ENCODE data around the gene KCTD2.

Gene KCTD2

DNA sequence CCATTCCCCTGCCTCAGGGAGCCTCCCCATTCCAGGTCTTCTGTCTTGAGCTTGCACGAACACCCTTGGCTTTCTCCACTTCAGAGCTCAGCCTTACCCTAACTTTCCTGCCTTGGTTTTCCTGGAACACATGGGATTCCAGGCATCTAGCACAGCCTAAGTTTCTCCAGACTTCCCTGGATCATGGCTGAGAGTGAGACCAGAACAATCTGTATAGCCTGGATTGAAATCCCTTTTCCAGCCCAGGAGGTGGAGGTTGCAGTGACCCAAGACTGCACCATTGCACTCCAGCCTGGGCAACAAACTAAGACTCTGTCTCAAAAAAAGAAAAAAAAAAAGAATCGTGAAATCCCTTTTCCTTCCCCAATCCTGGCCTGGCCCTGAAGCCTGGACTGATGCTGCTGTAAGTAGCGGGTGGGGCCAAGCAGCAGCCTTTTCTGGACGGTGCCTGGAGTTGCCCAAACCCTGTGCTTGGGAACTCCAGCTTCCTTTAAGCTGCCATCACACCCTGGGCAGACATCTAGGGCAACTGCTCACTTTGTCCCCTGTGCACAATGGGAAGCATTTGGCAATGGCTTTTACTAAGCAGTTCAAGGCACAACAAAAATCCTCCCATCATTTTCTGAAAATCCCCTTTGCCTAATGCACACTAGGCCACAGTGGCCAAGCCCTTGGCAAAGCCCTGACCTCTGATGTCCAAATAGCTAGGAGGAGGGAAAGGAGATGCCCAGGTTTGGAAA is 28.7 kb downstream of the KCTD2 start:
- DNase-seq (ENCODE audit: low read depth, low spot score): no peak

DNA sequence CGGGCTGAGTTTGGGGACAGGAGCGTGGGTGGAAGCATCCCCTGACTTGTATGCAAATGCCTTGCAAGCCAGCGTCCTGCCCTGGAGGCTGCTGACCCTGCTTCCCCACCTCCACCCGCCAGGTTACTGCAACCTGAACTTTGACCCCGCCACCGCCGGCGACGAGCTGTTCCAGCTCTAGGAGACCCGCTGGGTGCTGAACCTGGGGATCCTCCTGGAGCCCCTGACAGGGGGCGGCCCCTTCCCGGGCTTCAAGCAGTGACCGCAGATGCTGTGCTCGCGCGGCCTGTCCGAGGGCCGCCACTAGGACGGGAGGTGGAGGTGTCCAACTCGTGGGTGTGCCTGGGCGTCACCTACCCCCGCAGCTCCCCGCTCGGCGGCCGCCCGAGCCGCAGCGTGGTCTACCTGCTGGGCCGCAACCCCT is 30.1 kb downstream of the KCTD2 start:
- DNase-seq (ENCODE audit: low read depth, low spot score): no peak

DNA sequence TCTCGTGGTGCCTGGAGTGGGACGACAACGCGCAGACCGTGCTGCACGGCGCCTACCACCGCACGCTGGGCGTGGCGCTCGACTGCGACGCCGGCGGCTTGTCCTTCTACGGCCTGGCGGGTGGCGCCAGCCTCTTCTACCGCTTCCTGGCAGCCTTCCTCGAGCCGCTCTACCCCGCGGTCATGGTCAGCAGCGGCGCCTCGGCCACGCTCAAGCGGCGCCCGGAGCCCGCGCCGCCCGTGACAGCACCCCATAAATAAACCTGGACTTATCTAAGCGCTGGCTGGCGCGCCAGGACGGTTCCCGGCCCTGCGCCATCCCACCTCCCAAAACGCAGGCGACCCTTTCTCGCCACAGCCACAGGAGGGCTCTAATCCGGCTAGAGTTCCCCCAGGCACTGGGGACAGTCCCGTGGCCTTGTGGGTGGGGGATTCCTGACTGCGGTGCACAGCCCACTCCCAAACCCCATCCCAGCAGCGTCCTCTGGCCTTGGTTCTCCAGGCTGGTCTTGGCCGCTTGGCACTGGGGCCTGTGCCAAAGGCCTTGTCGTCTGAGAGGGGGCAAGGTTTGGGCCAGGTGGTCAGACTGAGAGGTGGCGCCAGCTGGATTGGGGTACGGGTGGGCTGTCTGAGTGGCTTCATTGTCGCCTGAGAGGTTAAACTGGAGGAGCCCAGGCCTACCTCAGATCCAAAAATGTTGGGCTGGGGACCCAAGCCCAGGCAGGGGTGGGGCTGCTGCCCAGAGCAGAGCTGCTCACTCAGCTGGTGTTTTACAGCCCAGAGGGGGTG is 30.7 kb downstream of the KCTD2 start:
- no peak for DNase-seq (ENCODE audit: low read depth, low spot score)

DNA sequence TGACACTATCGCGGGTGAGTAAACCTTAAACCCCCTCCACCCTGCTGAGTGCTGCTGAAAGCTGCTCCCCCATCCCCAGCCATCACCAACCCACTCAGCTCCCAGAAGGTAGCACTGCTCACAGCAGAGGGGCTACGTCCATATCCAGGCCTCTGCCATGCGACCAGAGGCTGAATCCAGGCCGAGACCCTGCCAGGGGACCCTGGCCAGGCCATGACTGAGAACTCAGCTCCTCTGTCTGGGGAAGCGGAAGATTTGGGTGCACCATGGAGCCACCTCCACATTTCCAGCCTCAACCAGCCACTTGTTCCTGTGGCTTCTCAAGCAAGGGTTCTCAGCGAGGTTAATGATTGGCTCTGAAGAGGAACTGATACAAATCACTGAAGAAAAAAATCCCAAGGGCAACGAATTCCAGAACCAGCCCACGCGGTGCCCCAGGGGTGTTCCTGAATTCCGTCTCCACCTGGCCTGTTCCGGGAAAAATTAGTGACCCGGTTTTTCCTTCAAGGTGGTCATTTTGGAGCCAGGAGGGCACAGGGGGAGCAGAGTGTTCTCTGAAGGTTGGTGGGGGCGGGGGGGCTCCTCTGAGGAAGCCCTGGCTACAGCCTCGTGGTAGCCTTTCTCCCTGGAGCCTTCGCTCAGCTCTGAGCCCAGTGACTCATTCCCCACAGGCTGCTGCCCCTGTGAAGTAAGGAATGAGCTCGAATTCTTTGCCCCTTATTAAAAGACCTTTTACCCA is 31.4 kb downstream of the KCTD2 start:
- no peak for DNase-seq (ENCODE audit: low read depth, low spot score)

DNA sequence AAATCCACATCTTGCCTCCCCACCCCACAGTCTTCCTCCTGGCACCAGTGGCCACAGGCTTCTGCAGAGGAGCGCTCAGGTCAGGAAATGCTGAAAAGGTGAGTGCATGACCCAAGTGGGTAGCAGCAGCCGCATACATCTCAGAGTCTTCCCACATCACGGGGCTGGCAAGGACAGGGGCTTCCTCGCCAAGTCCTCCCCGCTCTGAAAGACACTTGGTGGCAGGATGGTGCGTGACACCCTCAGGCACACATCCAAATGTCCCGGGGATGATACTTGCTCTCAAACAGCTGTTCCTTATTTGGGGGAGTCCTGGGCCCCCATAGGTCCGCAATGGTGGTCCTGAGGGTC is 32.0 kb downstream of the KCTD2 start:
- no peak for DNase-seq (ENCODE audit: low read depth, low spot score)

DNA sequence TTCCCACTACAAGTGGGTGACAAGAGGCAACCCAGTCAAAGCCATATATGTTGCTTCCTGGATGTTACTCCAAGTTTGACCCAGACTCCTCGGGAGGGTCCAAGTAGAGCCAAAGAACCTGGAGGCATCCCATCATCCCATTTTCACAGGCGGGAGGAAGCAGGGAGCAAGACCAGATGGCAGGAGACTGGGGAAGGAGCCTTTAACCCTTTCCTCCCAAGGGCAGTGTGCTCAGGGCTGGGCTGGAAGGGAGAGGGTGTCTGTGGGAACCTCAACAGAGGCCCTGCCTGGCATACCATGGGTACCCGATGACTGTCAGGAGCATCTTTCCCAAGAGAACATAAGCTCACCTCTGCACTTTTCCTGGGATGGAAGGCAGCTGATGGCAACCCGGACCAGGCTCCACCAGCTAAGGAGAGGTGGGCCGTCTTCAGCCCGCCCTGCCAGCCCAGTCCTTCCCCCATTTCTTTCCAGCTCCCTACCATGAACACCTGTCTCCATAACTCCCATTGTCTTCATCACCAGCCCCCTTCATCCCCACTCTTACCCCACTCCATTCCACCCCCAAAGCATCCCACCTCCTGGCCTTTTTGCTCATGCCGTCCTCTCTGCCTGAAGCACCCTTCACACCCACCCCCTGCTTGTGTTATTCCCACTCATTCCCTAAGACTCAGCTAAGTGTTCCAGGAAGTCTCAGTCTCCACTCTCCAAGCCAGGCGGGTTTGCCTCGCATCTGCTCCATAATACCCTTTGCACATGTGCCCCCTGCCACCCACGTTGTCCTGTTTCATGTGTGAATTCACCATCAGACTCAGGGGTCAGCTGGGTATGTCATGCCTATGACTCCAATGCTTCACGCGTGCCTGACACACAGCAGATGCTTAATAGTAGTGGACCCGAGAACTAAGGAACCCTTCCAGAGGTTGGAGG is 34.9 kb downstream of the KCTD2 start:
- DNase-seq (ENCODE audit: low read depth, low spot score): no peak

DNA sequence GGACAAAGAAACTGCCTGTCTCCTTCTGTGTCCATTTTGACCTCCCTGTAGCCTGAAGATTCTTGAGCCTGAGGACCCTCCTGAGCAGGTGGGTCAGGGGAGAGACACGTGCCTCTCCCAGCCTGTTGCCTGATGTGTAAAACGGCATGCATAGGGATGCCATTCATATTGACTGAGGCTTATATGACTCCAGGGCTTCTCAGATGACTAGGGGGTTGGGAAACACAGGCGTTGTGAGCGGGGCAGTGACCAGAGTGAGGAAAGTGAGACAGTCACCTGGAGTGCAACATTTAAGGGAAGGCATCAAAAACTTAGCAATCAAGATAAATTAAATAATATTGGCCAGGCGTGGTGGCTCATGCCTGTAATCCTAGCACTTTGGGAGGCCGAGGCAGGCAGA is 35.7 kb downstream of the KCTD2 start:
- DNase-seq (ENCODE audit: low read depth, low spot score): no peak

DNA sequence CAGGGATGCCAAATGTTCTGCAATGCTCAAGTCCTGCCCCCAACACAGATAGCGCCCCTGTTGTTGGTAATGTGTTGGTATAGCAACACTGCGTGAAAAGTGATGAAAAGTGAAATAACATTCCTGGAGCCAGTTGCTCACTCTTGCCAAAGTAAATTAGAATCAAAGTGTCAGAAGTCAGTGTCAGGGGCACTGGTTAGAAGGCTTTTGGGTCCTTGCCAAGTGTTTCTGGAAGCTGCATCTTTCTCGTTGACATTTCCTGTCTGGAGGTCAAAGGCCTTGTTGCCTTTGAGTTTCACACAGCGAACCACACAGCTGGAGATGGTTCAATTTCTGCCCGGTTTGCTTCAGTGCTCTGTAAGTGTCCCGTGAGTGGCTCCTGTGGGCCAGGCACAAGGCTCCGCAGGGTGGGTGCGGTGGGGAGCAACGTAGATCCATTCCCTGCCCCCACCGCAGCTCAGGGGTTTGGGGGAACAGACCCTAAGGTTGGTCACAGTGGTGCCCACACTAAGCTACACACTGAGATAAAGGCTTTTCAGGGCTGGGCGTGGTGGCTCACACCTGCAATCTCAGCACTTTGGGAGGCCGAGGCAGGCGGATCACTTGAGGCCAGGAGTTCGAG is 37.1 kb downstream of the KCTD2 start:
- no peak for DNase-seq (ENCODE audit: low read depth, low spot score)

DNA sequence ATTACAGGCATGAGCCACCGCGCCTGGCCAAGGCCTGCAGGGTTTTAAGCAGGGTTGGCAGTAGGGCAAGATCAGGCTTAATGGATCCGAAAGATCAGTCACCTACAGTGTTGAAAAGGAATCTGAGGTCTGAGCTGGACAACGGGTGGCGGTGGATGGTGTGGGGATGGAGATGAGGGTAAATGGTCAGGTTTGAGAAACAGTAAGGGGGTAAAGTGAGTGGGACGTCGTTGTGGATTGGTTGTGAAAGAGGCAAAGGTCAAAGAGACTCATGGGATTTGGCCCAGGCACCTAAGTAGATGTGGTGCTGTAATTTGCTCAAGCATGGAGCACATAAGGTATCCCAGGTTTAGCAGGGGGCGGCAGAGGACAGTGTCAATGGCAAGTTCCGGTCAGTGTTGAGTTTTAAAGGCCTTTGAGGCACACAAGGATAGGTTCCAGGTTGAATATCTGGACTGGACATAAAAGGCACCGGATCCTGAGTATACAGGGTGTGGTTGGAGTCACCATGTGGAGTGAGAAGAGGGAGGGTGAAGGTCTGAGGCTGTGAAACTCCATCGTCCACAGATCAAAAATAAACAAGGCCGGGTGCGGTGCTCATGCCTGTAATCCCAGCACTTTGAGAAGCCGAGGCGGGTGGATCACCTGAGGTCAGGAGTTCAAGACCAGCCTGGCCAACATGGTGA is 39.6 kb downstream of the KCTD2 start:
- no peak for DNase-seq (ENCODE audit: low read depth, low spot score)

DNA sequence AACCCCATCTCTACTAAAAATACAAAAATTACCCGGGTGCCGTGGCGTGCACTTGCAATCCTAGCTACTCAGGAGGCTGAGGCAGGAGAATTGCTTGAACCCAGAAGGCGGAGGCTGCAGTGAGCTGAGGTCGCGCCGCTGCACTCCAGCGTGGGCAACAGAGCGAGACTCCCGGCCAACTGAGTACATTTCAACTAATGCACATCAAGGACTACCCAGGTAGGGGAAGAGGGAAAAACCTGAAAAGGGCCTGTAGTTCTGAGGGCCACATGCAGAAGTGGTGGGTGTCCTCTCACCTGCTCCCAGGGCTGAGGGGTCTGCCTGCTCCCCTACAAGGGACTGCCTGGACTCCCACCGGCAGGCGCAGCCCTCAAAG is 40.1 kb downstream of the KCTD2 start:
- DNase-seq (ENCODE audit: low read depth, low spot score): no peak

DNA sequence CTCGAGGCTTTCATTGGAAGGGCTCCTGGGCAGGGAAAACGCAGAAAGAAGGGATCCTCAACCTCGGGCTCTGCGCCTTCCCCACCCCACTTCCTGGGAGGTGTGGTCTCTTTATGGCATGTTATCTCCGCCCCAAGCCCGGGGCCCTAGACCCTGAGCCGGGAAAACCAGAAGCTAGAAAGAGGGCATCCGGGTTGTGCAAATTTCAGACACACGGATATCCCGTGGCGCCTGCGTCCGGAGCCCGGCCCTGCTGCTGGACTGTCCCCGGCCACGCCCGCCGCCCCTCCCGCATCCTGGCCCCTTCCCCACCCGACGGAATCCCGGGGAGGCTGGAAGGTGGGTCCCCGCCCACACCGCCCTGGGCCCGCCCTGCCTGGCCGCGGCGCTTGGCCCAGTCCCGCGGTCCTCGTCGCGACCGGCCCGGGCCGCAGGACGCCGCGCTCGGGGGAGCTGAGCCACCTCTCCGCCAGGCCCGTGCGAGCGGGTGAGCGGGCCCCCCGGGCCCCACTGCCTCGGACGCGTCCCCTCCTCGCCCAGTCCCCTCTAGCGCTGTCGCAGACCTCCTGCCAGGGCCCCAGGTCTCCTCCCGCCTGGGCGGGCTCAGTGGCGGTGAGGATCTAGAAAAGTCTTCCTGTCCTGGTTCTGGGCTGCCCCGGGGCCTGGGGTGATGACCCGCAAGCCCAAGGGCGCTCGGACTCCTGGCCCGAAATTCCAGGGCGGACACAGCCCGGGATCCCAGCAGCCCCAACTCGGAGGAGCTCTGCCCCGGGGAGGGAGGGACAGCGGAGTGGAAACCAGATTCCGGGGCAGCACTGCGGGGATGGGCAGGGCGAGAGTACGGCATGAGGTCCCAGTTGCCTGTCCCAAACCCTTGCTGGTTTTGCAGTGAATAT is 40.8 kb downstream of the KCTD2 start, which contains the start of gene SLC16A5:
Gene SLC16A5 (plus strand): TSS at position 397 of the 896 bp plus-strand sequence. CDS start 5,683 bp downstream, outside the sequence.
- no peak for DNase-seq (ENCODE audit: low read depth, low spot score)

DNA sequence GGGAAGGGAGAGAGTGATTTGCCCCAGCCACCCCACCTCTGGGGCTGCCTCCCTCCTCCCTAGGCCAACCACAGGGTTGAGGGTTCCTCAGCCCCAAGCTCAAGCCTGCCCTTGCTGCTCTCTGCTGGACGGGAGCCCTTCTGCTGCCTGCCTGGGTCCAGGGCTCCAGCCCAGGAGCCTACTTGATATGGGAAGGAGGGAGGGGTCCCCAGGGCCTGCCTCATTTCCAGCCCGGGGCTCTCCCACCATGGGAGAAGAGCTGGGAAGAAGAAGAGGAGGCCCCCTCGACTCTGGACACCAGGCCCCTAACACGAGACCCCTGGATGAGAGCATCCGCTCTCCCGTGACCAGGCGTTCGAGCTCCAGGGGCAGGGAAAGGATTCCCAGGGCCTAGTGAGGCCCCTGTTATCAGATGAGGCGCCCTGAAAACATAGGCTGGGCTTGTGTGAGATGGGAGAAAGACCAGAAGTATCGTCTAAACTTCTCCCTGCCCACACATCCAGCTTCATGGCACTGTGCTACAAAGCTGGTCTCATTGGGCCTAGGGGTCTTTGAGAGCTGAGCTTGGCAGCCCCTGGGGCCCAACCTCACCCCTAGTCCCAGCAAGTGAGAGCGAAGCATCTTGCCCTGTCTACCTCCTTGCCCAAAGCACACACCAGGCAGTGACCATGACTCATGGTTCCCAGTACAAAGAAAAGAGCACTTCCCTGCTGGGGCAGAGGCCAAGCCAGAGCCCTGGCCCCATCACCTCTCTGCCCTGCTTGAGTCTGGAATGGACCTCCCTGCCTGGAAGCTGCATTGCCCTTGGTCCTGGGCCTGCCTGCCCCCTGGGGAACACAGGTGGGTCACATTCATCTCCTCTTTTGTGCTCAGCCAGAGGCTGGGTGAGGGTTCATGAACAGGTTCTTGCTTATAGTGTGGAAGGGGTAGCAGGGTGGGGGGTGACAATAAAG is 41.7 kb downstream of the KCTD2 start:
- DNase-seq (ENCODE audit: low read depth, low spot score): no peak

DNA sequence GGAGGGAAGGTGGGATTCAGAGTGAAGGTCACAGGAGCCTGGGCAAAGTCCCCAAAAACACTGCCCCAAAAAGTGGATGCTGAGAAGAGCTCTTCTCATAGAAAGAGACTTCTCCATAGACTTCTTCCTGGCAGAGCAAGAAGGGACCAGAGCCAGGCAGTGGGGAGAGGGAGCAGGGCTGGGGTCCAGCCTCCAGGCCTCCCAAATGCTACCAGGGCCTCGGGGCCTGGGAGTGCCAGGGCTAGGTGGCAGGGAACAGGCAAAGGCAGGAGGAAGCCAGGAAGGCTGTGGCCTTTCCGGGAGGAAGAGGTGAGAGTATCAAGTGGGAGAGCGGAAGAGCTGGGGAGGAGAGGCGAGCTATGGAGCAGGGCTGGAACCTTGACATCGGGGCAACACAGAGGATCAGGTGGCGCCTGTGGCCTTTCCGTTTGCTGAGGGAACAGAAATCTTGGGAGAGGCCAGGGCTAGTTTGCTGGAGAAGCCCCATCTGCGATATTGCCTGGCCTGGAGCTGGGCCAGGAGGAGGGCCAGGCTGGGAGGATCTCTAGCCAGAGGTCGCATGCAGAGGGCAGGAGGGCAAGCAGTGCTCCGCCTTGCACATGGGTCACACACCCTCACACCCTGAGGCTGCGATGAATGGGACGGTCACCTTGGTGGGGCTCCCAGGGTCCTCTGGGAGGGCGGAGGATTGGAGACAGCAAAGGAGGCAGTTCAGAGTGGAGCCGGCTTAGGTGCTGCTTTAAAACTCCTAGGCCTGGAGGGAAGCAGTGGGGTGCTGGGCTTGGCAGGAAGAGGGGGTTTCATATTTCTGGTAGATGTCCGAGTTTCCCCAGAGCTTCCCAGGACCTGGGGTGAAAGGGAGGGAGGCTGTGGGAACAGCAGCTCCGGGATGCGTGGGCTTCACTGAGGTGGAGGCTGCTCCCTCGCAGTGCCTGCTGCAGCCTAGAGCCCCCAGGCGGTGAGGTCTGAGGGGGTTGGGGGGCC is 44.1 kb downstream of the KCTD2 start:
- DNase-seq (ENCODE audit: low read depth, low spot score): no peak

DNA sequence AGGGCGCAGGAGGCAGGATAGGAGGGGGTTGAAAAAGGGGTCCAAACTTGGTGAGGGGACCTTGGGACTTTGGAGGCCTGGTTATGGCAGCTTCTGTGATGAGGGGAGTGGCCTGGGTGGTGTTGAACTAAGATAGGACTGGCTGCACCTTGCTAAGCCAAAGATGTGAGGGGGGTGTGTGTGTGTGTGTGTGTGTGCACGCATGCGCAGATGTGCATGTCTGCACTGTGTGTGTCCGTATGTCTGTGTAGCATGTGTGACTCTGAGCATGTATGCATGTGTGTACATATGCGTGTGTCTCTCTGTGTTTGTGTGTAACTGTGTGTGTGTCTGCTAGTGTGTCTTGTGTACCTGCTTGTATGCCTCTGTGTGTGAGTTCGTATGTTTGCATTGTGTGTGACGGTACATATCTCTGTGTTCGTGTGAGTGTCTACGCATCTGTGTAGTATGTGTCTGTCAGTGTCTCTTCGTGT is 44.9 kb downstream of the KCTD2 start:
- no peak for DNase-seq (ENCODE audit: low read depth, low spot score)

DNA sequence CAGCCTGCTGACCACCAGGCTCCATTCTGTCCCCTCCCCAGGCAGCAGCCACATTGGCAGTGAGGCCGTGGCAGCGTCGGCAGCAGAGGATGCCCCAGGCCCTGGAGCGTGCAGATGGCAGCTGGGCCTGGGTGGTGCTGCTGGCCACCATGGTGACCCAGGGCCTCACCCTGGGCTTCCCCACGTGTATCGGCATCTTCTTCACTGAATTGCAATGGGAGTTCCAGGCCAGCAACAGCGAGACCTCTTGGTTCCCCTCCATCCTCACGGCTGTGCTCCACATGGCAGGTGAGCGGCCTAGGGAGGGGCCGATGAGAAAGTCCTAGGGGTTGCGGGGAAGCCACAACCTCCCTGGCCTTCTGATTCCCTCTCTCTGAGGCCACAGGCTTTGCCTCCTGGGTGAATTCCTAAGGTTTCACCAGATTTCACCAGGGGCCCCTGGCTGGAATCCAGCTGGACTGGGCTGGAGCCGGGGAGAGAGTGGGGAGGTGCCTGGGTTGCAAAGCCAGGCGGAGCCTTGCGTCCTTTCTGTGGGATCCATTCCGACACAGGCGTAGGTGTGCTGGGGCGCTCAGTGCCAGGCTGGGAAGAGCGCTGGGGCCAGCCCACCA is 46.6 kb downstream of the KCTD2 start:
- no peak for DNase-seq (ENCODE audit: low read depth, low spot score)

DNA sequence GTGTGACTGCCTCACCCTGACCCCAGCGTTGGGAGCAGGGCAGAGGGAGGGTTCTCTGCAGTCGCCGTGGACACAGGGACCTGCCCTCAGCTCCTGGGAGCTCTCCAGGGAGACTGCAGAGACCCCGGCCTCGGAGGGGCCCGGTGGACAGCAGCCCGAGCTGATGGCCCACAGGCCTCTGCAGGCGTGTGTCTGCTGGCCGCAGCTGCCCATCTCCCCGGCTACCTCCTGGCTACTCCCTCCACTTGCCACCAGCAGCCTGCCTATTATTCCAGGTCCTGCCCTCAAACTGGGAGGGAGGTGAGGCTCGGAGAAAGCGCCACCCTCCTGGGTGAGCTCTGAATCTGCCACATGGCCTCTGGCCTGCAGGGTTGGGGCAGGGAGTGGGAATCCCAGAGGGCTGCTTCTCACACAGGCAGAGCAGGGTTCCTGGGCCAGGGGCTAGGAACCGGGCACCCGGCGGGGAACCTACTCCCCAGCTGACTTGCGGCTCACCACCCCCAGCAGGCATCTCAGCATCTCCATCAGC is 47.9 kb downstream of the KCTD2 start:
- DNase-seq (ENCODE audit: low read depth, low spot score): no peak

Data from activated naive CD8-positive, alpha-beta T cell treated with anti-CD3 and anti-CD28 coated beads, Interleukin-2, amount 50 U/mL, for 16 hours (primary cell).